Central memory CD8-positive, alpha-beta T cell (primary cell): Measurements from ENCODE around the gene SMARCD2.
A peak's percentile ranks its signal among the peaks of the same experiment; 100 is the strongest.
"Not testable (repeated sequence)": the region's sequence is repeated elsewhere in the genome, so short reads cannot be mapped to it uniquely, and the experiment has no call there.

Experiments used
- ATAC-seq: fragments of 150-1000 bp; cut with Tn5 transposase; replicated peaks from 2 replicates; pipeline ENCODE4 v1.10.0; 2022; ENCODE audit warnings: mild to moderate bottlenecking, moderate FRiP score, moderate number of reproducible peaks; ENCODE audit not compliant: poor library complexity, severe bottlenecking; ENCODE audit errors: extremely low read depth
- DNase-seq, 2 donors: peaks; one replicate each; pipeline ENCODE4 v3.0.0; 2021; ENCODE audit warnings: low spot score in 2 of 2
- H3K27ac Mint-ChIP-seq: one replicate; pipeline ENCODE4 v1.8.0; 2022; ENCODE audit warnings: low read depth, mild to moderate bottlenecking, moderate library complexity, mixed read lengths
- H3K27me3 Mint-ChIP-seq: one replicate; pipeline ENCODE4 v1.8.0; 2022; ENCODE audit warnings: mixed read lengths
- H3K36me3 Mint-ChIP-seq: one replicate; pipeline ENCODE4 v1.8.0; 2022; ENCODE audit warnings: mild to moderate bottlenecking, moderate library complexity, mixed read lengths; ENCODE audit not compliant: insufficient read depth
- H3K4me1 Mint-ChIP-seq: one replicate; pipeline ENCODE4 v1.8.0; 2022; ENCODE audit warnings: mixed read lengths
- H3K4me3 Mint-ChIP-seq: one replicate; pipeline ENCODE4 v1.8.0; 2022; ENCODE audit warnings: mild to moderate bottlenecking, moderate library complexity, mixed read lengths
- H3K9me3 Mint-ChIP-seq: one replicate; pipeline ENCODE4 v1.8.0; 2022; ENCODE audit warnings: mixed read lengths

The SMARCD2 gene

DNA sequence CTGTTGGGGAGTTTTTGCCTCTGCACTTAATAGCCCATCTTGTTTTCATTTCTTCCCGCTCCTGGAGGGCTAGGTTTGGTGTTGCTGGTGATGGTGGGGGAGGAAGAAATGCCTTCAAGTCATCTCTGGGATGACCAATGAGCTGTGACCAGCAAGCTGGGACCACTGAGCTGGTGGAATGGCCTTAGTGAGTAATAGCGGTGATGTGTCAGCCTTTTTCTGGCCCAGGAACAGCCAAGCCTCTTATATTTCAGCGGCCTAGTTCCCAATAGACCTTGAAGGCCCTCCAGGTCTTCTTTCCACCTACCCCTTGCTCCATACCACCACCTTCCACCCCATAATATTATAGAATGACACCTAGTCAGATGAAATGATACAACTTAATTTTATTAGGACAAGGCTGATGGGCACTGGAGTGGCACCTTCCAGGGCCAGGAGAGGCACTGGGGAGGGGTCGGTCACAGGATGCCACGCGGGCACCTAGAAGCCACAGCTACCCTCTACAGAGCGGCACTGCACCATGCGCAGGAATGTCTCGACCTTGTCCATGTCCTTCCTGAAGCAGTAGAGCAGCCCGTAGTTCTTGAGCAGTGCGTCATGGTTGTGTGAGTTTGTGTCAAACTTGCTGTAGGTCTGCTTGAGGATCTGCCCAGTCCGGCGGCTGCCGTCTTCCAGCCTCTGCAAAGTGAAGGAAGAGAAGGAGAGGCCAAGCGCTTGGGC, 29.3 kb upstream of the SMARCD2 start:
- ATAC-seq, H3K36me3 Mint-ChIP-seq, H3K4me1 Mint-ChIP-seq, H3K27me3 Mint-ChIP-seq, H3K27ac Mint-ChIP-seq, H3K4me3 Mint-ChIP-seq, H3K9me3 Mint-ChIP-seq, DNase-seq: not testable (repeated sequence)

DNA sequence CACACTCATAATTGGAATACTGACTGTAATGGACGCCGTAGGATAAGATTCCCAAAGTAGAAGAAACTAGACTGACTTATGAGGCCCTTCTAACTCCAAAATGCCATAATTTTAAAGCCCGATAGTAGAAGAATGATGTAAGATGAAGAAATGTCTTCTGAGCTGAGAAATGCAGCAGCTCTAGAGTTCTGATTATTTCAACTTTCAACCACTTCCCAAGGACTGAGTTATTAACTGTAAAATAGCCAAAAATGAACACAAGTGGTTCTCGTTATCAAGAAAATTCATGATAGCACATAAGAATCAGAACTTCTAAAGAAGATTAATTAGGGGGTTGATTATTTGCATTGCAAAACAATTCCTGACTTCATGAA, 27.8 kb upstream of the SMARCD2 start:
- not testable (repeated sequence) for H3K9me3 Mint-ChIP-seq, H3K4me3 Mint-ChIP-seq, H3K4me1 Mint-ChIP-seq, H3K36me3 Mint-ChIP-seq, H3K27ac Mint-ChIP-seq, ATAC-seq, H3K27me3 Mint-ChIP-seq, DNase-seq

DNA sequence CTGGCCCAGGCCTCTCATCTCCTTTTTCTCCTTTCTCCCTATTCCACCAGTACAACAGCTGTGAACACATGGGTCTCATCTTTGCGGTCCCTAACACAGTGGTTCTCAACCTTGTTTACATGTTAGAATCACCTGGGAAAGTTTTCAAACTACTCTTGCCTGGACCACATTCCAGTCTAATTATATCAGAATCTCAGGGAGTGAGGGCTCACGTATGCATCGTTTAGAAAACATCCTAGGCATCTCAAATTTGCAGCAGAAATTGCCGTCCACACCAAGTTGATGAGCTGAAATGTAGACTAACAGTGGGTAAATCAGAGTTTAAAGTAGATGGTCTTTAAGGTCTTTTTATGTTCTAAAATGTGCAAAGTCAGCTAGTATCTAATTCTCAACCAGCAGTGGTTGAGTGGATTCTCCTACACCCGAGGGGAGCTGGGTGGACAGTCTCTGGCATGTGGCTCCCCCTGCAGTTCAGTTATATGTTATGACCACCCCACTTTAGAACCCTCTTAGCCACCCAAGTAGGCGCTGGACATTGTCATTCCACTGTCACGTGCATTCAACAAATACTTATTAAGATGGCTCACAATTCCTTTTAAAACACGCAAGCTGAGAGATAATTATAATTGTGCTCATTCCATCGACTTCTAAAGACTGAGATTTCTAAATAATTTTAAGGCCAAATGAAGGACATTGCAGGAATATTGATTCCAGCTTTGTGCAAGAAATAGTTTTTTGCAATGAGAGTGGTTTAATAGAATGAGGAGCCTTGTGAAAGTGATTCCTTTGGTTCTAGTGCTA, 27.2 kb upstream of the SMARCD2 start:
- not testable (repeated sequence) for DNase-seq, H3K9me3 Mint-ChIP-seq, H3K4me3 Mint-ChIP-seq, H3K27me3 Mint-ChIP-seq, H3K36me3 Mint-ChIP-seq, H3K4me1 Mint-ChIP-seq, H3K27ac Mint-ChIP-seq, ATAC-seq

DNA sequence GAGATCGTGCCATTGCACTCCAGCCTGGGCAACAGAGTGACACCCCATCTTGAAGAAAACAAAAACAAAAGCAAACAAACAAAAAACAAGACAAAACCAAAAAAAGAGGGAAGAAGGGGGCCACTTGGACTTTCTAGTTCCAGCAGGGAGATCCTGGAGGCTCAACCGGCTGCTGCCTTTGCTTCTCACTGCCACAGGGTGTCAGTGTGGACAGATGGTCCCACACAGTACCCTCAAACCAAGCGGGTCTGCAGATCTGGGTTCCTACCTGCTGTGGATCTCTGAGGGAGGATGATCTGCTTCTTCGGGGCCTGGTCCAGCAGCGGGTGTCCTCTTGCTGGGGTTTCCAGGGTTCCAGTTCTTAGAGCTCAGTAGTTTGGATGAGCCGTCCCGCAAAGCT, 24.1 kb upstream of the SMARCD2 start:
- not testable (repeated sequence) for H3K4me3 Mint-ChIP-seq, H3K9me3 Mint-ChIP-seq, H3K27ac Mint-ChIP-seq, H3K36me3 Mint-ChIP-seq, H3K27me3 Mint-ChIP-seq, H3K4me1 Mint-ChIP-seq, DNase-seq
- ATAC-seq, result peak; percentile 28

DNA sequence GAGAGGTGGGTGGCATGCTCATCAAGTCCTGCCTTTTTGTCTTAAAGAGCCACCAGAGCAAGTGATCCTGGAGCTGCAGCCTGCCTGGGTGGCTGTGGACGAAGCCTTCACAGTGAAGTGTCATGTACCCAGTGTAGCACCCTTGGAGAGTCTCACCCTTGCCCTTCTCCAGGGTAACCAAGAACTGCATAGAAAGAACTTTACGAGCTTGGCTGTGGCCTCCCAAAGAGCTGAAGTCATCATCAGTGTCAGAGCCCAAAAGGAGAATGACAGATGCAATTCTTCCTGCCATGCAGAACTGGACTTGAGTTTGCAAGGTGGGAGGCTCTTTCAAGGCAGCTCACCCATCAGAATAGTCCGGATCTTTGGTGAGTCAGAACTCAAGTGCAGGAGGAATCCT, 16.8 kb upstream of the SMARCD2 start:
- Mint-ChIP-seq H3K36me3 (no peaks in the 10 kb centered on the region), H3K27me3 (peaks cover 10% of the 10 kb centered on the region), H3K27ac (no peak overlapping the region), H3K9me3 (no peaks in the 10 kb centered on the region), H3K4me1 (no peaks in the 10 kb centered on the region), H3K4me3 (no peak overlapping the region)
- DNase-seq (no peak), ATAC-seq (no peak)

DNA sequence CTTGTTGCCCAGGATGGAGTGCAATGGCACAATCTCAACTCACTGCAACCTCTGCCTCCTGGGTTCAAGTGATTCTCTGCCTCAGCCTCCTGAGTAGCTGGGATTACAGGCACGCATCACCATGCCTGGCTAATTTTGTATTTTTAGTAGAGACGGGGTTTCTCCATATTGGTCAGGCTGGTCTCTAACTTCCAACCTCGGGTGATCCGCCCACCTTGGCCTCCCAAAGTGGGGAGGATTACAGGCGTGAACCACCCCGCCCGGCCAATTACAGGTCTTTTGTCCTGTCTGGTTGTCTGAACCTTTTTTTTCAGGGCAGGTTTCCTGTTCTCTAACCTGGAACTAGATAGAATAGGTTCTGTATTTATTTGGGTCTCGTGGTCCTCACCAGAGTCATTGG, 13.9 kb upstream of the SMARCD2 start:
- H3K9me3 Mint-ChIP-seq, H3K27ac Mint-ChIP-seq, H3K4me3 Mint-ChIP-seq, H3K4me1 Mint-ChIP-seq, ATAC-seq, DNase-seq, H3K36me3 Mint-ChIP-seq: not testable (repeated sequence)
- peaks cover 10% of the 10 kb centered on the region for H3K27me3 Mint-ChIP-seq

DNA sequence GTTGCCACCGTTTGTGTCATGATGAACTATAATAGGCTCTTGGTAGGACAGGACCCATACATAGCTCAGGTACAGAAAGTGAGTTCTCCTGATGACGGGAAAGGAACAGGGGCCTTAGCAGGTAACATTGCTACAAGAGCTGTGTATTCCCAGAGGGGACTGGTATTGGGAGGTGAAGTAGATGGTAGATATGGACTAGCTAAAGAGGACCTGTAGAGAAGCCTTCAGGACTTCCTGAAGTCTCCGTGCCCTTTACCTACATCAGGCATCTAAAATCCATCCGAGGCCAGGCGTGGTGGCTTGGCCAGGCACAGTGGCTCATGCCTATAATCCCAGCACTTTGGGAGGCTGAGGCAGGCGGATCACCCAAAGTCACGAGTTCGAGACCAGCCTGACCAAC, 12.7 kb upstream of the SMARCD2 start:
- H3K9me3 Mint-ChIP-seq, result no peaks in the 10 kb centered on the region
- DNase-seq (no peak), ATAC-seq (no peak)
- no peak overlapping the region for H3K27ac Mint-ChIP-seq
- no peaks in the 10 kb centered on the region for H3K4me1 Mint-ChIP-seq
- no peak overlapping the region for H3K4me3 Mint-ChIP-seq
- H3K27me3 Mint-ChIP-seq, result no peaks in the 10 kb centered on the region
- no peaks in the 10 kb centered on the region for H3K36me3 Mint-ChIP-seq

DNA sequence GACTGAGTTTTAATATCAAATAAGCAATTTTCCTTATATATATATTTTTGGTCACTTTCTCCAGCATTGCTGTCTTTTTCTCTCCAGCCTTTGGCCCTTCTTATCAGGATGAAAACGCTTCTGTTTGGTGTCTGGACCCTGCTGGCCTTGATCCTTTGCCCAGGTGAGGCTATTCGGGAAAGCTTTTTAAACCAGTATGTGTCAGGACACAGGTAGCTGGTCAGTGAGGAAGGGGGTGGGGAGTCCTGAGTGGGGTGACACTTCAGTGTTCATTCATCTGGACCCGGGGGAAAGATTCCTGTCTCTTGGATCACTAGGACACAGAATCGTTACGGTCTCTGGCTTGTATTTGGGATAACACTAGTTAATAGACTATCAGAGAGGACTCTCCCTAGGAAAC, 12.2 kb upstream of the SMARCD2 start:
- Mint-ChIP-seq H3K4me3 (no peak overlapping the region), H3K36me3 (no peaks in the 10 kb centered on the region), H3K27ac (no peak overlapping the region), H3K4me1 (peaks cover 1% of the 10 kb centered on the region), H3K27me3 (no peaks in the 10 kb centered on the region), H3K9me3 (no peaks in the 10 kb centered on the region)
- DNase-seq (no peak), ATAC-seq (no peak)

DNA sequence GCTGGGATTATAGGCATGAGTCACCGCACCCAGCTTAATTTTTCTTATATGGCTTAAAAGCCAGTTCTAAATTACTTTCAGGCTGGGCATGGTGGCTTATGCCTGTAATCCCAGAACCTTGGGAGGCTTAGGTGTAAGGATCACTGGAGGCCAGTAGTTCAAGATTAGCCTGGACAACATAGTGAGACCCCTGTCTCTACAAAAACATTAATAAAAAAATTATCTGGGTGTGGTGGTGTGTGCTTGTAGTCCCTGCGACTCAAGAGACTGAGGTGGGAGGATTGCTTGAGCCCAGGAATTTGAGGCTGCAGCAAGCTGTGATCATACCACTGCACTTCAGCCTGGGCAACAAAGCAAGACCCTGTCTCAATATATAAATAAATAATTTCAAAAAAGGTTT, 10.8 kb upstream of the SMARCD2 start:
- no peak overlapping the region for H3K4me3 Mint-ChIP-seq
- H3K9me3 Mint-ChIP-seq, result no peaks in the 10 kb centered on the region
- DNase-seq, result no peak
- no peak for ATAC-seq
- peaks cover 11% of the 10 kb centered on the region for H3K4me1 Mint-ChIP-seq
- H3K27me3 Mint-ChIP-seq, result no peaks in the 10 kb centered on the region
- H3K36me3 Mint-ChIP-seq, result no peaks in the 10 kb centered on the region
- H3K27ac Mint-ChIP-seq, result no peak overlapping the region

DNA sequence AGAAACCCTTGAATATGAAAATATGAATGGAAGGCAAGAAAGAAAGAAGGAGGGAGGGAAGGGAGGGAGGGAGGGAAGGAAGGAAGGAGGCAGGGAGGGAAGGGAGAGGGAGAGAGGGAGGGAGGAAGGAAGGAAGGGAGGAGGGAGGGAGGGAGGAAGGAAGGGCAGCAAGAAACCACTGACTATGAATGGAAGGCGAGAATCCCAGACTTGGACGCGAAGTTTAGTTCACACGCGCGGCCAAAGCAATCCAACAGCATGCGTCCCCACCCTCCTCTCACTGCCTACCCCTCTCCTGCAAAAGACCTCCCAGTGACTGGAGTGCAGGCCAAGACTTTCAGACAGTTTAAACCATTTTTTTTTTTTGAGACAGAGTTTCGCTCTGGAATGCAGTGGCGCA, 7.9 kb upstream of the SMARCD2 start:
- no peak overlapping the region for H3K27ac Mint-ChIP-seq
- ATAC-seq (no peak), DNase-seq (no peak)
- H3K36me3 Mint-ChIP-seq, result no peaks in the 10 kb centered on the region
- no peaks in the 10 kb centered on the region for H3K9me3 Mint-ChIP-seq
- no peak overlapping the region for H3K4me3 Mint-ChIP-seq
- peaks cover 18% of the 10 kb centered on the region for H3K4me1 Mint-ChIP-seq
- H3K27me3 Mint-ChIP-seq, result no peaks in the 10 kb centered on the region

DNA sequence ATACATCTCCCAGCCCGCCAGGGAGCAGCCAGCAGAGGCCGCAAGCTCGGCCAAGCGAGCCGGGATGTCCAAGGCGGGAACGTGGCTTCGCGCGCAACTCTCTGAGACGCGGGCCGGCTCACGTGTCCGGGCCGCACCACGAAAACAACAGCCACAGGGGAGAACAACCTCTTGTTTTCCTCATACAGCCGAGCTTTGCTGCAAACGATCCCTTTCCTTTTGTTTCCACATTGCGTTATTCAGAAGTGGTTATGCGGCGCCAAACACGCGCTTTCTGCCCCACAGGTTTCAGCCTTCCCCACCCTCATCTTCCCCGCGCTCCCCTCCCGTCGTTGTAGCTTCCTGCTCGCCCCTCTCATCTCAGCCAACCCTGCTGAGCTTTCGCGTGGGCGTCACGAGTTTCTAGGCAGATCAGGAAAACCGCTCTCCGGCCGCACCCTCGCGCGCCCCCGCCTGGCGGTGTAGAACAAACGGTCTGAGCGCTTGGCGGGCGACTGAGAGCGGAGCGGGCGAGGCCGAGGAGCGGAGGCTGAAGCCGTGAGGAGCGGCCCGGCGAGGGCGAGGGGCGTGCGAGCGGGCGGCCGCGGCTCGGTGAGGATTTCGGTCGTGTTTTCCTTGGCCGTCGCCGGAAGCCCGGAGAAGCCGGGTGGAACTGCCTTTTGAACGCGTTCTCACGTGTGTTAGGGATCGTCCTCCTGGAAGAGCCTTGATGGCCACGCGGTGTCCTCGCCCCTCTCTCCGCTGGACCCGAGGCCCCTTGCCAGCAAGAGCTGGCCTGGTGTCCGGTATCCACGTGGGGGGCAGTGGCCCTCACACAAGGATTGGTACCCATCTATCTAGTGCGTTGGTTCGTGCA, 6.6 kb upstream of the SMARCD2 start:
- peaks cover 18% of the 10 kb centered on the region for H3K4me1 Mint-ChIP-seq
- peak; percentile 93 for ATAC-seq
- H3K4me3 Mint-ChIP-seq, result peak overlapping the region; percentile 64
- peak overlapping the region; percentile 76 for H3K27ac Mint-ChIP-seq
- peak; percentile 93 to 95 for DNase-seq
- H3K36me3 Mint-ChIP-seq, result no peaks in the 10 kb centered on the region
- H3K9me3 Mint-ChIP-seq, result no peaks in the 10 kb centered on the region
- no peaks in the 10 kb centered on the region for H3K27me3 Mint-ChIP-seq

DNA sequence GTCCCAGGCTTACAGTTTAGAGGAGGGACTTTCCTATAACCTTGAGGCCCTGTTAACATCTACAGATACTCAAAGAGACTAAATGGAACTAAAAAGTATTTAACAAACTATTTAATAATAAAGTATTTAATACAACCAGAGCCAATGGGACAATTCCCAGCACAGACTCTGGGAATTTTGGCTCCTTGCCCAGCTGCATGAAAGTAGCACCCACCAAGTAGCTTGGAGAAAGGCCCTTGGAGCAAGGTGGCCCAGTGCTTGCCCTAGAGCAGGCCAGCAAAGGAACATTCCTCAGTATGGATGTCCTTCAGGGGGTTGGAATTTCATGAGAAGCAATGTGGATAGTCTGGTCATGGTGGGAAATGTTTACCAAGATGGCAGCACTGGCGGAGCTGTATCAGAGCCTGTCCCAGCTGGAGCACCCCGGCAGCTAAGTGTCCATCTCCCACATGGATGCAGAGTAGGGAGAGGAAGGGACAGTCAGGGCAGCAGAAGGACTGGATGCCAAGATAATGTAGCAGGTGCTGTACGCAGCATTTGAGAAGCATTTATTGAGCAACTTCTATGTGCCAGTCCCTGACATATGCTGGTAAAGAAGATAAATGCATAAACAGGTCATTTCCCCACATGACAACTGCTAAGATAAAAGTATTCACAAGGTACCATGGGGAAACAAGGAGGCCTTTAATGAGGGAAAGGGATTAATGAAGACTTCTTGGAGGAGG, 5.2 kb upstream of the SMARCD2 start:
- H3K27me3 Mint-ChIP-seq, result no peaks in the 10 kb centered on the region
- ATAC-seq (no peak), DNase-seq (no peak)
- H3K36me3 Mint-ChIP-seq, result peaks cover 5% of the 10 kb centered on the region
- no peak overlapping the region for H3K27ac Mint-ChIP-seq
- H3K4me1 Mint-ChIP-seq, result peaks cover 18% of the 10 kb centered on the region
- no peaks in the 10 kb centered on the region for H3K9me3 Mint-ChIP-seq
- peak overlapping the region; percentile 48 for H3K4me3 Mint-ChIP-seq
